Measurements from ENCODE around the gene PLEKHM3. TPM values are rescaled to one million over a fixed set of nuclear protein-coding genes. Genes with fewer than 3 reads are reported as not detected.

The PLEKHM3 gene
- total RNA-seq, 1 donor from 2014 or later, result 19.5 TPM

DNA sequence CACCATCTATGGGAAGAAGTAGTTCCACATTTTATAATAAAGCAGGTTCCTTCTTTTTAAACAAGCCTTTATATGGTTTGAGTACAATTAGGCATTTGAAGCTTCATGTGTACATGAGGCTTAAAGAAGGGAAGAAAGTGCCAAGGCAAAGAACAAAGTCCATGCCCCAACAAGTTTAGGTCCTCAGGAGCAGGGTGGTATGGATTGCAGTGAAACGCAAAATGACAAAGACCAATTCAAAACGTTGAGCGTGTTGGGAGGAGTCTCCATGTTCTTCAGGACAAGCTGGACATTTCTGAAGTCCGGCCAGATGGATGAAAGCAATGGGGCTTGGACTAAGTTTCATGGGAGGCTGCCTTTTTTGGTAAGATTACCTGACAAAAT is 176.8 kb downstream of the PLEKHM3 start:
- no peak for DNase-seq (ENCODE audit: low spot score)
- no peaks in the 10 kb centered on the region for H3K79me2 ChIP-seq (ENCODE audit: low read depth)
- H3K9ac ChIP-seq, result no peak overlapping the region
- H3K27me3 ChIP-seq, result no peaks in the 10 kb centered on the region
- Mint-ChIP-seq H3K27ac (no peak overlapping the region), H3K27me3 (ENCODE audit: insufficient read depth, low read depth) (peaks cover 4% of the 10 kb centered on the region), H3K36me3 (no peaks in the 10 kb centered on the region), H3K9me3 (no peaks in the 10 kb centered on the region), H3K4me3 (no peak overlapping the region), H3K4me1 (peaks cover 6% of the 10 kb centered on the region)
- TF ChIP-seq, protein P1, sequence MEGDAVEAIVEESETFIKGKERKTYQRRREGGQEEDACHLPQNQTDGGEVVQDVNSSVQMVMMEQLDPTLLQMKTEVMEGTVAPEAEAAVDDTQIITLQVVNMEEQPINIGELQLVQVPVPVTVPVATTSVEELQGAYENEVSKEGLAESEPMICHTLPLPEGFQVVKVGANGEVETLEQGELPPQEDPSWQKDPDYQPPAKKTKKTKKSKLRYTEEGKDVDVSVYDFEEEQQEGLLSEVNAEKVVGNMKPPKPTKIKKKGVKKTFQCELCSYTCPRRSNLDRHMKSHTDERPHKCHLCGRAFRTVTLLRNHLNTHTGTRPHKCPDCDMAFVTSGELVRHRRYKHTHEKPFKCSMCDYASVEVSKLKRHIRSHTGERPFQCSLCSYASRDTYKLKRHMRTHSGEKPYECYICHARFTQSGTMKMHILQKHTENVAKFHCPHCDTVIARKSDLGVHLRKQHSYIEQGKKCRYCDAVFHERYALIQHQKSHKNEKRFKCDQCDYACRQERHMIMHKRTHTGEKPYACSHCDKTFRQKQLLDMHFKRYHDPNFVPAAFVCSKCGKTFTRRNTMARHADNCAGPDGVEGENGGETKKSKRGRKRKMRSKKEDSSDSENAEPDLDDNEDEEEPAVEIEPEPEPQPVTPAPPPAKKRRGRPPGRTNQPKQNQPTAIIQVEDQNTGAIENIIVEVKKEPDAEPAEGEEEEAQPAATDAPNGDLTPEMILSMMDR (IDR thresholded peaks at IDR 0.05), result no peak
- TF ChIP-seq EZH2 (IDR thresholded peaks at IDR 0.05) (no peak), EZH2phosphoT487 (IDR thresholded peaks at IDR 0.05) (no peak)
- peak overlapping the region; percentile 48 for H3K4me2 ChIP-seq
- H3K27ac ChIP-seq, result peak overlapping the region; percentile 83
- H4K20me1 ChIP-seq (ENCODE audit: low read depth), result no peaks in the 10 kb centered on the region
- no peaks in the 10 kb centered on the region for H3K36me3 ChIP-seq
- no peak overlapping the region for H2AFZ ChIP-seq (replicated peaks)
- H3K4me3 ChIP-seq, result no peak overlapping the region
- peaks cover 48% of the 10 kb centered on the region for H3F3A ChIP-seq (ENCODE audit: low read depth)
- no peaks in the 10 kb centered on the region for H3K9me3 ChIP-seq (ENCODE audit: low read depth)
- H3K4me1 ChIP-seq, result peaks cover 42% of the 10 kb centered on the region

DNA sequence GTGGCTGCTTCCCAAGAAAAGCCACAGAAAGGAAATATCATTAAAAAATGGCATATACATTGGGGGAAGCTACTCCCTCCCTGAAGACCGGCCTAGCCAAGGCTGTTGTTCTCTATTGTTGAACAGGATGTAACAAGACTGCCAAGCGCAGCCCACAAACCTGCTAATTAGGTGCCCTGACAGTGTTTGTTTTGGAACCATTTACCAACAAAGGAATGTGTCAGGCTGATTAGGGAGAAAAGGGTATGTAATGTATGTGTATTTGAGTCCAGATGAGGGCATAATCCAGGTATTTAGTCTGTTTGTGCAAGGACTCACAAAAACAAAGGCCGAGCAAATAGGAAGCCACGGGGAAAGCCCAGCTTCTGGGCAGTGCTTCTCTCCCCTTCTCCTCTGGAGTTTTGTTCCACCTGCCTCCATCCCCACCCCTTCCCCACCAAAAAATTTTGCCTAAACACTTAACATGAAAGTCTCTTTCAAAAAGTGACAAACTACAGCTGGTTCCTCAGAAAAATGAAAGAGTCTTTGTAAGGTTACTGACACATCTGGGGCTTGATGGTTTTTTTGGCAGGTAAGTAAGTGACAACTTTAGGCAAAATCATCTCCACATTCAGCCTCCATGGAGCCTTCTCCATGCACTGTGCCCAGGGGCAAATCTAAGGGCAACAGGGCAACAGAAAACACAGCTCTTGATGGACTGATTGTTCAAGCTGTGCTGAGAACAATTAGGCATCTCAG is 177.4 kb downstream of the PLEKHM3 start:
- Histone ChIP-seq H3K27me3 (no peaks in the 10 kb centered on the region), H3K36me3 (no peaks in the 10 kb centered on the region), H3K27ac (peak overlapping the region; percentile 83), H3K79me2 (ENCODE audit: low read depth) (no peaks in the 10 kb centered on the region), H2AFZ (replicated peaks) (no peak overlapping the region), H3K4me1 (peaks cover 46% of the 10 kb centered on the region), H3K4me2 (peak overlapping the region; percentile 48), H3K9ac (no peak overlapping the region), H4K20me1 (ENCODE audit: low read depth) (no peaks in the 10 kb centered on the region), H3K4me3 (no peak overlapping the region), H3K9me3 (ENCODE audit: low read depth) (no peaks in the 10 kb centered on the region), H3F3A (ENCODE audit: low read depth) (peaks cover 53% of the 10 kb centered on the region)
- Mint-ChIP-seq H3K27ac (no peak overlapping the region), H3K4me3 (no peak overlapping the region), H3K9me3 (no peaks in the 10 kb centered on the region), H3K27me3 (ENCODE audit: insufficient read depth, low read depth) (peaks cover 4% of the 10 kb centered on the region), H3K36me3 (no peaks in the 10 kb centered on the region), H3K4me1 (peaks cover 6% of the 10 kb centered on the region)
- DNase-seq (ENCODE audit: low spot score), result peak; percentile 72
- TF ChIP-seq, protein P1 (IDR thresholded peaks at IDR 0.05), result no peak
- TF ChIP-seq EZH2phosphoT487 (IDR thresholded peaks at IDR 0.05), result no peak
- TF ChIP-seq EZH2 (IDR thresholded peaks at IDR 0.05), result no peak

DNA sequence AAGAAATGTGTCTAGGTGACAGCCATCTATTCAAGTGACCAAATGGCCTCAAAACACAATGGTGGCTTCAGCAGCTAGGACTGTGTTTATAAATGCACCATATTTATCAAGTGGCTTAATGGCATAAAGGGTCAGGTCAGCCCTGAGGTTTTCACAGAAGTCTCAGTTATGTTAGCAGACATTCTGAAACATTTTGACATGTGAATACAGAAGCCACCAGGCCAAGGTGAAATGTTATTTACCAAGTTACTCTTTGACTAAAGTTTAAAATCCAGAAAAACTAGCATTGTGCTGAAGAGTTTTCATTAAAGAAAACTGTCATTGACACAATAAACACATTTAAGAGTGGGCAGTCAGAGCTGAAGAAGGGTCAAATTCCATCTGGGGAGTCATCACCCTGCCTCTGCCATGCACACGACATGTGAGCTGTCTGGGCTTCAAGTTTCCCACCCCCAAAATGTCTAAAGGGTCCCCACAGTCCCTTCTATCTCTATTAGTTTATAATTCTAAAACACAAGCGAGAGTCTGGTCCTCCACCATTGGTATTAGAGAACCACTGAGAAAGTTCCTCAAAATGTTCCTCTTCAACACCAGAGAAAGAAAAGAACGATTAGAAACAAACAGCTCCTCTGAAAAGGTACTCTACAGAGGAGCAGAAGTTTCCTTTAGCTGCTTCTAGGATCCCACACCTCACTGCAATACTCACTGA is 178.1 kb downstream of the PLEKHM3 start:
- Mint-ChIP-seq H3K9me3 (no peaks in the 10 kb centered on the region), H3K4me3 (no peak overlapping the region), H3K4me1 (peaks cover 6% of the 10 kb centered on the region), H3K36me3 (no peaks in the 10 kb centered on the region), H3K27me3 (ENCODE audit: insufficient read depth, low read depth) (peaks cover 4% of the 10 kb centered on the region), H3K27ac (no peak overlapping the region)
- Histone ChIP-seq H4K20me1 (ENCODE audit: low read depth) (no peaks in the 10 kb centered on the region), H3K4me1 (peaks cover 50% of the 10 kb centered on the region), H3K27me3 (no peaks in the 10 kb centered on the region), H3K4me3 (no peak overlapping the region), H3K36me3 (no peaks in the 10 kb centered on the region), H3K27ac (peak overlapping the region; percentile 83), H3K4me2 (peak overlapping the region; percentile 48), H3K9ac (no peak overlapping the region), H3F3A (ENCODE audit: low read depth) (peaks cover 60% of the 10 kb centered on the region), H2AFZ (replicated peaks) (no peak overlapping the region), H3K9me3 (ENCODE audit: low read depth) (no peaks in the 10 kb centered on the region), H3K79me2 (ENCODE audit: low read depth) (no peaks in the 10 kb centered on the region)
- no peak for DNase-seq (ENCODE audit: low spot score)
- TF ChIP-seq, protein P1 (IDR thresholded peaks at IDR 0.05), result no peak
- TF ChIP-seq EZH2 (IDR thresholded peaks at IDR 0.05) (no peak), EZH2phosphoT487 (IDR thresholded peaks at IDR 0.05) (no peak)
